ENCODE data around the gene ALG3. TPM values are rescaled to one million over a fixed set of nuclear protein-coding genes. Genes with fewer than 3 reads are reported as not detected.

The ALG3 gene
- total and polyA plus RNA-seq, 2 donors (not counting 3 experiments of a cell fraction or from before 2014, with no cell fraction given), result 42.9 to 99.9 TPM

- DNase-seq (ENCODE audit: low read depth, low spot score) (no peak), FAIRE-seq (no peak)
- no peaks in the 10 kb centered on the region for H3K79me2 ChIP-seq (ENCODE audit: control insufficient read depth, insufficient read depth, low read length)
- H3K27ac ChIP-seq (ENCODE audit: insufficient read depth, low read depth, low read length), result no peak overlapping the region
- no peak overlapping the region for H3K9ac ChIP-seq (replicated peaks; ENCODE audit: extremely low read depth, insufficient read depth, low read length)
- no peak overlapping the region for H3K4me2 ChIP-seq (ENCODE audit: insufficient read depth, low read length)
- ChIA-PET POLR2A (no interaction called here), CTCF (interaction anchor here (8.1 kb wide), 1 partner anchor 9 kb away, joined by 98 read pairs; the partner anchor contains the start of gene VWA5B2)
- H2AFZ ChIP-seq (ENCODE audit: low read depth, low read length), result no peak overlapping the region
- no peak overlapping the region for H3K4me3 ChIP-seq (replicated peaks in 1 of 3; ENCODE audit: insufficient read depth in 1 of 3, low read depth in 1 of 3, low read length in 3 of 3)
- dilution Hi-C loops (cut with MboI; ENCODE audit: extremely low pct_ligation_motif_present, low sequenced_read_pairs) (no loop called here), intact Hi-C loops (cut with micrococcal nuclease) (no loop called here)
- peaks cover 18 to 19% of the 10 kb centered on the region in 2 experiments for H3K27me3 ChIP-seq (ENCODE audit: control insufficient read depth in 2 of 2, insufficient read depth in 2 of 2, low read length in 2 of 2)
- H4K20me1 ChIP-seq (replicated peaks; ENCODE audit: control insufficient read depth, extremely low read depth, insufficient read depth, low read length), result no peaks in the 10 kb centered on the region
- H3K4me1 ChIP-seq (ENCODE audit: control insufficient read depth, extremely low read depth, insufficient read depth, low read length), result no peaks in the 10 kb centered on the region
- H3K9me1 ChIP-seq (replicated peaks; ENCODE audit: control insufficient read depth, extremely low read depth, insufficient read depth, low read length), result no peaks in the 10 kb centered on the region
- H3K9me3 ChIP-seq (replicated peaks; ENCODE audit: control insufficient read depth, insufficient read depth, low read length), result no peaks in the 10 kb centered on the region
- H3K36me3 ChIP-seq (ENCODE audit: control insufficient read depth in 2 of 2, extremely low read depth in 1 of 2, insufficient read depth in 2 of 2, low read length in 2 of 2), result no peaks in the 10 kb centered on the region
- no TSS peak for BruUV-seq (replicated peaks)
- no peak for TF ChIP-seq POLR2AphosphoS5 (IDR thresholded peaks at IDR 0.05; ENCODE audit: insufficient read depth, low read depth, low read length)
- TF ChIP-seq JUN (IDR thresholded peaks at IDR 0.05; ENCODE audit: borderline replicate concordance, insufficient read depth, insufficient read length, low read depth), result no peak
- no peak for TF ChIP-seq MAX (IDR thresholded peaks at IDR 0.05; ENCODE audit: insufficient read depth, insufficient read length)
- no peak for TF ChIP-seq CTCF (IDR thresholded peaks at IDR 0.05; ENCODE audit: extremely low read depth in 1 of 2, insufficient read depth in 1 of 2, low read depth in 1 of 2, low read length in 2 of 2)
- TF ChIP-seq GATA2 (IDR thresholded peaks at IDR 0.05; ENCODE audit: insufficient read depth, insufficient read length, low read depth, low read length), result no peak
- no peak for TF ChIP-seq MYC (IDR thresholded peaks at IDR 0.05; ENCODE audit: low read depth, low read length)
- no peak for TF ChIP-seq FOS (IDR thresholded peaks at IDR 0.05; ENCODE audit: borderline replicate concordance, insufficient read depth, low read length)
- no peak for TF ChIP-seq EZH2 (IDR thresholded peaks at IDR 0.05; ENCODE audit: borderline replicate concordance, low read depth, low read length, severe bottlenecking)
- no peak for TF ChIP-seq POLR2A (IDR thresholded peaks at IDR 0.05; ENCODE audit: low read depth, low read length)
Measured at GRCh38 chr3:184236033-184236410, 12.7 kb downstream of the ALG3 start.

Data from endothelial cell of umbilical vein (primary cell).